MM.1S (cell line): ENCODE results near the gene DCAF6.

Experiments used
- DNase-seq: peaks from one replicate; pipeline ENCODE4 v3.0.0-alpha.2; 2015
- H2AFZ ChIP-seq: fragments of 300-600 bp; sonication (generic); 2 replicates; pipeline ENCODE4 v1.6.0; 2016; ENCODE audit warnings: antibody characterized with exemption, low read length
- H3F3A ChIP-seq: fragments of 300-600 bp; sonication (generic); 2 replicates; pipeline ENCODE4 v1.6.1; 2016; ENCODE audit warnings: mild to moderate bottlenecking, antibody characterized with exemption, low read length, moderate library complexity, mixed read lengths; ENCODE audit not compliant: insufficient read depth
- H3K27ac ChIP-seq: fragments of 300-600 bp; sonication (generic); 2 replicates; pipeline ENCODE4 v1.5.1; 2016; ENCODE audit warnings: mild to moderate bottlenecking, low read length
- H3K27me3 ChIP-seq: fragments of 300-600 bp; sonication (generic); replicated peaks from 2 replicates; pipeline ENCODE4 v1.6.0; 2016; ENCODE audit warnings: low read length; ENCODE audit not compliant: insufficient read depth
- H3K36me3 ChIP-seq: fragments of 300-600 bp; sonication (generic); replicated peaks from 2 replicates; pipeline ENCODE4 v1.6.1; 2016; ENCODE audit warnings: mild to moderate bottlenecking, low read length, mixed read lengths; ENCODE audit not compliant: insufficient read depth
- H3K4me1 ChIP-seq: fragments of 300-600 bp; sonication (generic); 2 replicates; pipeline ENCODE4 v1.6.1; 2016; ENCODE audit warnings: low read length, mixed read lengths
- H3K4me2 ChIP-seq: fragments of 300-600 bp; sonication (generic); 2 replicates; pipeline ENCODE4 v1.6.0; 2016; ENCODE audit warnings: low read depth, low read length
- H3K4me3 ChIP-seq: fragments of 300-600 bp; sonication (generic); 2 replicates; pipeline ENCODE4 v1.5.1; 2016; ENCODE audit warnings: low read length, mixed read lengths
- H3K79me2 ChIP-seq: fragments of 300-600 bp; sonication (generic); 2 replicates; pipeline ENCODE4 v1.6.1; 2016; ENCODE audit warnings: mixed run types, low read length, mixed read lengths
- H3K9ac ChIP-seq: fragments of 300-600 bp; sonication (generic); 2 replicates; pipeline ENCODE4 v1.6.1; 2016; ENCODE audit warnings: low read length, mixed read lengths
- H3K9me2 ChIP-seq: fragments of 300-600 bp; sonication (generic); replicated peaks from 2 replicates; pipeline ENCODE4 v1.6.1; 2016; ENCODE audit warnings: mild to moderate bottlenecking, low read length, mixed read lengths; ENCODE audit not compliant: insufficient read depth
- H3K9me3 ChIP-seq: fragments of 300-600 bp; sonication (generic); replicated peaks from 2 replicates; pipeline ENCODE4 v1.6.1; 2016; ENCODE audit warnings: mild to moderate bottlenecking, low read length, mixed read lengths; ENCODE audit not compliant: insufficient read depth
- H4K20me1 ChIP-seq: fragments of 300-600 bp; sonication (generic); 2 replicates; pipeline ENCODE4 v1.6.1; 2016; ENCODE audit warnings: mild to moderate bottlenecking, low read length, moderate library complexity, mixed read lengths; ENCODE audit not compliant: insufficient read depth
- CTCF ChIP-seq: fragments of 300-600 bp; sonication (generic); IDR thresholded peaks from 2 replicates; pipeline ENCODE4 v1.5.1; 2016; ENCODE audit warnings: antibody characterized with exemption, low read length, mixed read lengths
- EZH2 ChIP-seq: fragments of 300-600 bp; sonication (generic); optimal IDR thresholded peaks from 2 replicates; pipeline ENCODE3; 2017; ENCODE audit warnings: low read depth, mild to moderate bottlenecking, antibody characterized with exemption, low read length, mixed read lengths
- EZH2phosphoT487 ChIP-seq: fragments of 300-600 bp; sonication (generic); IDR thresholded peaks from 2 replicates; pipeline ENCODE4 v1.6.1; 2018; ENCODE audit warnings: antibody characterized with exemption, low read length

The DCAF6 gene

GRCh38 chr1:167955915-167956314 lies 19.4 kb downstream of the DCAF6 start:
- Histone ChIP-seq H2AFZ (no peak overlapping the region), H3K4me3 (no peak overlapping the region), H3K27me3 (no peaks in the 10 kb centered on the region), H3K27ac (no peak overlapping the region), H3F3A (no peaks in the 10 kb centered on the region), H3K4me2 (no peak overlapping the region), H3K36me3 (peaks cover 7% of the 10 kb centered on the region; the same call in 1 of the 2 replicates), H3K9me2 (no peaks in the 10 kb centered on the region), H3K9ac (no peak overlapping the region), H3K79me2 (0 out of 2 replicates have a peak, but pooled peaks cover 13% of the 10 kb centered on the region), H3K9me3 (no peaks in the 10 kb centered on the region), H3K4me1 (no peaks in the 10 kb centered on the region), H4K20me1 (no peaks in the 10 kb centered on the region)
- TF ChIP-seq CTCF (no peak), EZH2phosphoT487 (no peak), EZH2 (no peak)
- no peak for DNase-seq

- Histone ChIP-seq H3K36me3 (peaks cover 4% of the 10 kb centered on the region; the same call in 1 of the 2 replicates), H3K27me3 (no peaks in the 10 kb centered on the region), H3K4me2 (no peak overlapping the region), H3K9me2 (no peaks in the 10 kb centered on the region), H3K4me1 (no peaks in the 10 kb centered on the region), H3F3A (no peaks in the 10 kb centered on the region), H4K20me1 (no peaks in the 10 kb centered on the region), H3K4me3 (no peak overlapping the region), H3K79me2 (peaks cover 14% of the 10 kb centered on the region; the same call in 1 of the 2 replicates), H3K9me3 (no peaks in the 10 kb centered on the region), H2AFZ (no peak overlapping the region), H3K9ac (no peak overlapping the region), H3K27ac (no peak overlapping the region)
- no peak for DNase-seq
- TF ChIP-seq CTCF (no peak), EZH2 (no peak), EZH2phosphoT487 (no peak)
These were observed 21.2 kb downstream of the DCAF6 start for GRCh38 chr1:167957710-167958109.

GRCh38 chr1:167964646-167965045 lies 28.2 kb downstream of the DCAF6 start:
- H3K4me3 ChIP-seq, result no peak overlapping the region
- no peaks in the 10 kb centered on the region for H3K9me3 ChIP-seq
- no peak overlapping the region for H3K27ac ChIP-seq
- H3K79me2 ChIP-seq, result peaks cover 21% of the 10 kb centered on the region; the same call in 1 of the 2 replicates
- H3F3A ChIP-seq, result no peaks in the 10 kb centered on the region
- no peaks in the 10 kb centered on the region for H4K20me1 ChIP-seq
- H3K4me2 ChIP-seq, result no peak overlapping the region
- H3K4me1 ChIP-seq, result no peaks in the 10 kb centered on the region
- H3K9me2 ChIP-seq, result no peaks in the 10 kb centered on the region
- no peak for DNase-seq
- H2AFZ ChIP-seq, result no peak overlapping the region
- TF ChIP-seq CTCF (no peak), EZH2 (no peak), EZH2phosphoT487 (no peak)
- no peaks in the 10 kb centered on the region for H3K36me3 ChIP-seq
- H3K9ac ChIP-seq, result no peak overlapping the region
- no peaks in the 10 kb centered on the region for H3K27me3 ChIP-seq
